GM19043 (cell line): ENCODE results near the gene RHOBTB1.
A peak's percentile ranks its signal among the peaks of the same experiment; 100 is the strongest.

Experiments
- ATAC-seq: cut with Tn5 transposase; IDR thresholded peaks from one replicate; pipeline ENCODE4 v1.9.1; 2021; ENCODE audit warnings: low read depth; ENCODE audit not compliant: unreplicated experiment

Gene RHOBTB1

GRCh38 chr10:60965696-60966095, 21.7 kb upstream of the RHOBTB1 start:
- no peak for ATAC-seq

GRCh38 chr10:60964257-60965235, 20.6 kb upstream of the RHOBTB1 start:
- no peak for ATAC-seq

- no peak for ATAC-seq
Measured at GRCh38 chr10:60963441-60964256, 19.7 kb upstream of the RHOBTB1 start.

GRCh38 chr10:60962946-60963345, 19.0 kb upstream of the RHOBTB1 start:
- ATAC-seq, result no peak

GRCh38 chr10:60960913-60961312, 16.9 kb upstream of the RHOBTB1 start:
- ATAC-seq, result no peak

GRCh38 chr10:60960031-60960430, 16.0 kb upstream of the RHOBTB1 start:
- ATAC-seq, result no peak

- ATAC-seq, result no peak
Measured at GRCh38 chr10:60958892-60959601, 15.1 kb upstream of the RHOBTB1 start.

- no peak for ATAC-seq
Measured at GRCh38 chr10:60957667-60958221, 13.8 kb upstream of the RHOBTB1 start.

GRCh38 chr10:60955957-60956425, 12.0 kb upstream of the RHOBTB1 start:
- ATAC-seq, result no peak

- no peak for ATAC-seq
Measured at GRCh38 chr10:60955316-60955715, 11.3 kb upstream of the RHOBTB1 start.

- no peak for ATAC-seq
Measured at GRCh38 chr10:60954035-60954434, 10.1 kb upstream of the RHOBTB1 start.

GRCh38 chr10:60953420-60953819, 9.4 kb upstream of the RHOBTB1 start:
- ATAC-seq, result no peak

GRCh38 chr10:60952846-60953220, 8.8 kb upstream of the RHOBTB1 start:
- no peak for ATAC-seq

GRCh38 chr10:60952067-60952845, 8.3 kb upstream of the RHOBTB1 start:
- ATAC-seq, result no peak

- ATAC-seq, result no peak
Measured at GRCh38 chr10:60951272-60951724, 7.3 kb upstream of the RHOBTB1 start.

GRCh38 chr10:60950300-60950699, 6.3 kb upstream of the RHOBTB1 start:
- ATAC-seq, result peak; percentile 51

GRCh38 chr10:60948851-60949250, 4.9 kb upstream of the RHOBTB1 start:
- no peak for ATAC-seq

- ATAC-seq, result no peak
Measured at GRCh38 chr10:60944910-60945297, 919 bp upstream of the RHOBTB1 start.

- ATAC-seq, result peak; percentile 28
Measured at GRCh38 chr10:60943316-60944057, 498 bp downstream of the RHOBTB1 start.
